DND-41 (cell line): ENCODE results near the gene CLOCK.

ENCODE experiments used
- ATAC-seq: fragments of 200-7000 bp; cut with Tn5 transposase; 3 replicates; pipeline ENCODE4 v1.9.1; 2021; ENCODE audit warnings: low read depth; ENCODE audit not compliant: insufficient read depth
- DNase-seq: peaks from one replicate; pipeline ENCODE4 v3.0.0-alpha.2; 2020
- H2AFZ ChIP-seq: 2 replicates; pipeline ENCODE4 v1.6.0; 2012; ENCODE audit warnings: low read depth, low read length
- H3K27ac ChIP-seq: 2 replicates; pipeline ENCODE4 v1.5.1; 2012; ENCODE audit warnings: low read length, inconsistent platforms
- H3K27me3 ChIP-seq: fragments of 200-600 bp; sonication (generic); 2 replicates; pipeline ENCODE4 v1.6.0; 2012; ENCODE audit warnings: low read length, mild to moderate bottlenecking, inconsistent platforms; ENCODE audit not compliant: insufficient read depth, poor library complexity
- H3K36me3 ChIP-seq: 2 replicates; pipeline ENCODE4 v1.5.1; 2012; ENCODE audit warnings: low read length, inconsistent platforms; ENCODE audit not compliant: insufficient read depth
- H3K4me1 ChIP-seq: 2 replicates; pipeline ENCODE4 v1.5.1; 2012; ENCODE audit warnings: mild to moderate bottlenecking, low read length; ENCODE audit not compliant: insufficient read depth
- H3K4me2 ChIP-seq: 2 replicates; pipeline ENCODE4 v1.6.0; 2012; ENCODE audit warnings: mild to moderate bottlenecking, moderate library complexity, low read length, inconsistent platforms; ENCODE audit not compliant: insufficient read depth
- H3K4me3 ChIP-seq, 2 experiments: fragments of 200-600 bp in 1 of 2; shearing (Covaris generic) in 1 of 2; 2 replicates each; pipeline ENCODE4 v1.5.1; 2012 to 2016; ENCODE audit warnings: inconsistent platforms in 2 of 2, low read length in 2 of 2, mild to moderate bottlenecking in 2 of 2, low read depth in 1 of 2, moderate library complexity in 1 of 2
- H3K79me2 ChIP-seq: 2 replicates; pipeline ENCODE4 v1.6.0; 2012; ENCODE audit warnings: low read length, inconsistent platforms; ENCODE audit not compliant: insufficient read depth
- H3K9ac ChIP-seq: 2 replicates; pipeline ENCODE4 v1.6.0; 2012; ENCODE audit warnings: low read depth, mild to moderate bottlenecking, inconsistent platforms, low read length, moderate library complexity
- H3K9me3 ChIP-seq: 2 replicates; pipeline ENCODE4 v1.5.1; 2012; ENCODE audit warnings: low read length, moderate library complexity, mild to moderate bottlenecking, inconsistent platforms; ENCODE audit not compliant: insufficient read depth, severe bottlenecking
- H4K20me1 ChIP-seq: 2 replicates; pipeline ENCODE4 v1.6.0; 2012; ENCODE audit warnings: low read length; ENCODE audit not compliant: insufficient read depth
- EZH2 ChIP-seq: IDR thresholded peaks from 3 replicates; pipeline ENCODE4 v1.6.1; 2012; ENCODE audit warnings: borderline replicate concordance, low read depth, mild to moderate bottlenecking, moderate library complexity, low read length, inconsistent platforms; ENCODE audit not compliant: severe bottlenecking
- TF ChIP-seq, protein P1 (sequence below): IDR thresholded peaks from 2 replicates; pipeline ENCODE4 v1.5.1; 2012; ENCODE audit warnings: borderline replicate concordance, low read length, moderate library complexity, mild to moderate bottlenecking; ENCODE audit not compliant: poor library complexity, severe bottlenecking; ENCODE audit errors: extremely low read depth

The CLOCK gene

DNA sequence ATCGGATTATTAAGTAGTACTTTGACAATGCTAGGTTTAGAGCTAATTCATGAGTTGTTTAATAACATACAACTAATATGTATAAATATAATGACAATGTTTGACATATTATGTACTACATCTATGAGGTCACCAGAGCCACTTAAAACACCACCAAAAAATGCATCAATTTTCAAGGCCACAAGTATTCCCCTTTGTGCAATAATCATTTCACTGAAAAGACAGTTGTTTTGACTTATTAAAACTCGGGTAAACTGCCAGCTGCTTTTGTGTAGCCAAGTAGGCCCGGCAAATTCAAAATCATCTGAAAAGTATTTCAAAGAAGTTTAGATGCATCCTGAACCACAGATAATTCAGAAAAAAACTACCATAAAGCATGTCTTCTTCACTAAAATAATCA lies 48.7 kb downstream of the CLOCK start:
- peaks cover 23% of the 10 kb centered on the region for H3K79me2 ChIP-seq

DNA sequence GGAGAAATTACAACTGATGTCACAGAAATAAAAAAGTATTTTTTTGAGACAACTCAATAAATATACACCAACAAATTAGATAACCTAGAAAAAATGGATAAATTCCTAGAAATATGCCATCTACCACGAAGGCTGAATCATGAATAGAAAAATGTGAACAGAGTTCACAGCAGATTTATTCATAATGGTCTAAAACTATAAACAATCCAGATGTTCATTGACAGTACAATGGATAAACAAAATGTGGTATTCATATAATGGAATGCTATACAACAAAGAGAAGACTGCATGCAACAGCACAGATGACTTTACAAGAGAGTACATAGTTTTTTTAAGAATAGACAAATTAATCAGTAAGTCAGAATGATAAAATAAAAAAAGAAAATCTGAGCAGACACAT lies 55.2 kb downstream of the CLOCK start:
- peaks cover 21% of the 10 kb centered on the region for H3K36me3 ChIP-seq
- ATAC-seq (no peak), DNase-seq (no peak)
- peaks cover 4% of the 10 kb centered on the region; the same call in 1 of the 2 replicates for H4K20me1 ChIP-seq
- peaks cover 12% of the 10 kb centered on the region for H3K79me2 ChIP-seq
- H3K4me1 ChIP-seq, result no peaks in the 10 kb centered on the region
- H3K27me3 ChIP-seq, result no peaks in the 10 kb centered on the region
- H3K9me3 ChIP-seq, result peaks cover 2% of the 10 kb centered on the region
- H2AFZ ChIP-seq, result no peak overlapping the region
- no peak overlapping the region for H3K27ac ChIP-seq
- TF ChIP-seq, protein P1, sequence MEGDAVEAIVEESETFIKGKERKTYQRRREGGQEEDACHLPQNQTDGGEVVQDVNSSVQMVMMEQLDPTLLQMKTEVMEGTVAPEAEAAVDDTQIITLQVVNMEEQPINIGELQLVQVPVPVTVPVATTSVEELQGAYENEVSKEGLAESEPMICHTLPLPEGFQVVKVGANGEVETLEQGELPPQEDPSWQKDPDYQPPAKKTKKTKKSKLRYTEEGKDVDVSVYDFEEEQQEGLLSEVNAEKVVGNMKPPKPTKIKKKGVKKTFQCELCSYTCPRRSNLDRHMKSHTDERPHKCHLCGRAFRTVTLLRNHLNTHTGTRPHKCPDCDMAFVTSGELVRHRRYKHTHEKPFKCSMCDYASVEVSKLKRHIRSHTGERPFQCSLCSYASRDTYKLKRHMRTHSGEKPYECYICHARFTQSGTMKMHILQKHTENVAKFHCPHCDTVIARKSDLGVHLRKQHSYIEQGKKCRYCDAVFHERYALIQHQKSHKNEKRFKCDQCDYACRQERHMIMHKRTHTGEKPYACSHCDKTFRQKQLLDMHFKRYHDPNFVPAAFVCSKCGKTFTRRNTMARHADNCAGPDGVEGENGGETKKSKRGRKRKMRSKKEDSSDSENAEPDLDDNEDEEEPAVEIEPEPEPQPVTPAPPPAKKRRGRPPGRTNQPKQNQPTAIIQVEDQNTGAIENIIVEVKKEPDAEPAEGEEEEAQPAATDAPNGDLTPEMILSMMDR, result no peak
- no peak for TF ChIP-seq EZH2
- no peak overlapping the region for H3K9ac ChIP-seq
- no peak overlapping the region for H3K4me2 ChIP-seq
- no peak overlapping the region for H3K4me3 ChIP-seq

More for the DNA sequence above, 48.7 kb downstream of the CLOCK start:
- H4K20me1 ChIP-seq, result peaks cover 4% of the 10 kb centered on the region; the same call in 1 of the 2 replicates
- H3K9ac ChIP-seq, result no peak overlapping the region
- TF ChIP-seq, protein P1, result no peak
- TF ChIP-seq EZH2, result no peak
- ATAC-seq (no peak), DNase-seq (no peak)
- no peak overlapping the region for H3K4me2 ChIP-seq
- no peaks in the 10 kb centered on the region for H3K4me1 ChIP-seq
- H3K4me3 ChIP-seq, result no peak overlapping the region
- no peaks in the 10 kb centered on the region for H3K9me3 ChIP-seq
- H3K27me3 ChIP-seq, result no peaks in the 10 kb centered on the region
- H2AFZ ChIP-seq, result no peak overlapping the region
- no peak overlapping the region for H3K27ac ChIP-seq
- H3K36me3 ChIP-seq, result peaks cover 6% of the 10 kb centered on the region; the same call in 1 of the 2 replicates

DNA sequence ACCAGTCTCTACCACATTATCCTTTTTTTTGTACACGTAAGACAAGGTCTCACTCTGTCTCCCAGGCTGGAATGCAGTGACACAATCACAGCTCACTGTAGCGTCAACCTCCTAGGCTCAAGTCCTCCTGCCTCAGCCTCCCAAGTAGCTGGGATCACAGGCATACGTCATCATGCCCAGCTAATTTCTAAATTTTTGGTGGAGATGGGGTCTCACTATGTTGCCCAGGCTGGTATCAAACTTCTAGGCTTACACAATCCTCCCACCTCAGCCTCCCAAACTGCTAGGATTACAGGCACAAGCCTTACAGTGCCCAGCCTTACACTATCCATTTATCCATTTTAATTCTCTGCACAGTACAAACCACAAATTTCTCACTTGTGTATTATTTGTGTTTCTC lies 58.0 kb downstream of the CLOCK start:
- DNase-seq (no peak), ATAC-seq (no peak)
- peaks cover 17% of the 10 kb centered on the region for H3K36me3 ChIP-seq
- peaks cover 6% of the 10 kb centered on the region; the same call in 1 of the 2 replicates for H3K79me2 ChIP-seq
- no peak overlapping the region for H3K9ac ChIP-seq
- TF ChIP-seq, protein P1, result no peak
- no peak for TF ChIP-seq EZH2
- no peaks in the 10 kb centered on the region for H3K27me3 ChIP-seq
- H3K4me1 ChIP-seq, result no peaks in the 10 kb centered on the region
- no peak overlapping the region for H2AFZ ChIP-seq
- H4K20me1 ChIP-seq, result no peaks in the 10 kb centered on the region
- no peak overlapping the region for H3K4me2 ChIP-seq
- no peak overlapping the region for H3K27ac ChIP-seq
- H3K4me3 ChIP-seq, result no peak overlapping the region
- peaks cover 2% of the 10 kb centered on the region for H3K9me3 ChIP-seq

DNA sequence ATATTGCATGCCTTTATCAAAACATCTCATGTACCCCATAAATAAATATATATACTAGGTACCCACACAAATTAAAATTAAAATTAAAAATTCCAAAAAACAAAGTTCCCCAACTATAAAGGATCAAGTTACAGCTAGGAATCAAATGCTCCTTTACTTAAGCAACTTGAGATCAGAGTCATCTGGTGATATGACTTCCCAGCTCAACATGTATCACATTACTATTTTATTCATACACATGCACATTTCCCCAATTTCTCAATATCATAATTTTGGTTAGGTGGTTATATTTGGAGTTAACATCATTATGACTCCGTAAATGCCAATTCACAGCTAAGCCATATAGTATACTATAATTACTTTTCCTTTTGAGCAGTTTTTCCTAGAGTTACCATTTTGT lies 60.9 kb downstream of the CLOCK start:
- Histone ChIP-seq H3K79me2 (peaks cover 2% of the 10 kb centered on the region; the same call in 1 of the 2 replicates), H4K20me1 (no peaks in the 10 kb centered on the region), H3K27ac (no peak overlapping the region), H3K9ac (no peak overlapping the region), H2AFZ (no peak overlapping the region), H3K4me3 (no peak overlapping the region), H3K4me2 (no peak overlapping the region), H3K36me3 (peaks cover 21% of the 10 kb centered on the region), H3K4me1 (no peaks in the 10 kb centered on the region), H3K9me3 (peaks cover 2% of the 10 kb centered on the region), H3K27me3 (no peaks in the 10 kb centered on the region)
- ATAC-seq, result no peak
- TF ChIP-seq, protein P1, result no peak
- no peak for DNase-seq
